Mucosa of rectum (tissue), 2 donors: ENCODE measurements around the gene SAMSN1.
A peak's percentile ranks its signal among the peaks of the same experiment; 100 is the strongest.
"Not testable (repeated sequence)": the region's sequence is repeated elsewhere in the genome, so short reads cannot be mapped to it uniquely, and the experiment has no call there.

ENCODE experiments used
- H3K27ac ChIP-seq, 2 donors: one replicate each; pipeline ENCODE4 v1.7.0; 2013; ENCODE audit warnings: inconsistent platforms in 2 of 2, low read depth in 2 of 2, low read length in 2 of 2
- H3K27me3 ChIP-seq, 2 donors: one replicate each; pipeline ENCODE4 v1.7.0; 2013; ENCODE audit warnings: low read length in 2 of 2; ENCODE audit not compliant: control insufficient read depth in 2 of 2, insufficient read depth in 2 of 2
- H3K36me3 ChIP-seq, 2 donors: one replicate each; pipeline ENCODE4 v1.7.0; 2013; ENCODE audit warnings: low read length in 2 of 2; ENCODE audit not compliant: control insufficient read depth in 2 of 2, insufficient read depth in 2 of 2
- H3K4me1 ChIP-seq, 2 donors: one replicate each; pipeline ENCODE4 v1.7.0; 2013; ENCODE audit warnings: low read length in 2 of 2, mild to moderate bottlenecking in 1 of 2; ENCODE audit not compliant: control insufficient read depth in 2 of 2, insufficient read depth in 2 of 2
- H3K4me3 ChIP-seq, 2 donors: one replicate each; pipeline ENCODE4 v1.7.0; 2013; ENCODE audit warnings: low read length in 2 of 2
- H3K9ac ChIP-seq, 2 donors: one replicate each; pipeline ENCODE4 v1.7.0; 2013; ENCODE audit warnings: low read length in 2 of 2, low read depth in 1 of 2, mild to moderate bottlenecking in 1 of 2
- H3K9me3 ChIP-seq, 2 donors: one replicate each; pipeline ENCODE4 v1.7.0; 2013; ENCODE audit warnings: low read length in 2 of 2; ENCODE audit not compliant: control insufficient read depth in 2 of 2
- donor health status: healthy.
- donor health status: Normal muscosa, but diverticular disease.

SAMSN1 gene

DNA sequence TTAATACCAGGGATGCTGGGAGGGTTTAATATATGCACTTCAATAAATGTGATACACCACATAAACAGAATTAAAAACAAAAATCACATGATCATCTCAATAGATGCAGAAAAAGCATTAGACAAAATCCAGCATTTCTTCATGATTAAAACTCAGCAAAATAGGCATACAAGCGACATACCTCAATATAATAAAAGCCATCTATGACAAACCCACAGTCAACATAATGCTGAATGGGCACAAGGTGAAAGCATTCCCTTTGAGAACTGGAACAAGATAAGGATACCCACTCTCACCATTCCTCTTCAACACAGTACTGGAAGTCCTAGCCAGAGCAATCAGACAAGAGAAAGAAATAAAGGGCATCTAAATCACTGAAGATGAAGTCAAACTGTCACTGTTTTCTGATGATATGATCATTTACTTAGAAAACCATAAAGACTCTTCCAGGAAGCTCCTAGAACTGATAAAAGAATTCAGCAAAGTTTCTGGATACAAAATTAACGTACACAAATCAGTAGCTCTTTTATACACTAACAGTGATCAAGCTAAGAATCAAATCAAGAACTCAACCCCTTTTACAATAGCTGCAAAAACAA, 39.2 kb downstream of the SAMSN1 start:
- H3K9me3 ChIP-seq, H3K27me3 ChIP-seq, H3K36me3 ChIP-seq, H3K9ac ChIP-seq, H3K27ac ChIP-seq, H3K4me3 ChIP-seq, H3K4me1 ChIP-seq: not testable (repeated sequence)

DNA sequence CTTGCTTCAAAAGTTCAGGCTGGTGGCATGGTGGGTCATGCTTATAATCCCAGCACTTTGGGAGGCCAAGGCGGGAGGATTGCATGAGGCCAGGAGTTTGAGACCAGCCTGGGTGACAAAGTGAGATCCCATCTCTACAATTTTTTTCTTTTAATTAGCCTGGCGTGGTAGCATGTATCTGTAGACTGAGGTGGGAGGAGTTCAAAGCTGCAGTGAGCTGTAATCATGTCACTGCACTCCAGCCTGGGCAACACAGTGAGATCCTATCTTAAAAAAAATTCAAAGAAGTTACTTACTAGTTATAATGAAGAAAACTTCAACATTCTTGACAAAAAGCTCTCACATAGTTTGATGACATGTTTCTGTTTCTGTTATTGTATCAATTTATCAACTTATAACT, 45.2 kb downstream of the SAMSN1 start:
- no peaks in the 10 kb centered on the region for H3K9me3 ChIP-seq
- H3K9ac ChIP-seq: no peak overlapping the region
- H3K27ac ChIP-seq: no peak overlapping the region
- H3K36me3 ChIP-seq: peaks cover 0 to 3% of the 10 kb centered on the region in 2 donors
- H3K4me1 ChIP-seq: no peaks in the 10 kb centered on the region
- H3K27me3 ChIP-seq: no peaks in the 10 kb centered on the region
- no peak overlapping the region for H3K4me3 ChIP-seq

- Histone ChIP-seq H3K27me3 (no peaks in the 10 kb centered on the region), H3K9ac (no peak overlapping the region), H3K4me3 (no peak overlapping the region), H3K4me1 (no peaks in the 10 kb centered on the region), H3K27ac (no peak overlapping the region), H3K9me3 (no peaks in the 10 kb centered on the region), H3K36me3 (peaks cover 0 to 3% of the 10 kb centered on the region in 2 donors)
These were observed 46.8 kb downstream of the SAMSN1 start for GRCh38 chr21:14499316-14499715.

DNA sequence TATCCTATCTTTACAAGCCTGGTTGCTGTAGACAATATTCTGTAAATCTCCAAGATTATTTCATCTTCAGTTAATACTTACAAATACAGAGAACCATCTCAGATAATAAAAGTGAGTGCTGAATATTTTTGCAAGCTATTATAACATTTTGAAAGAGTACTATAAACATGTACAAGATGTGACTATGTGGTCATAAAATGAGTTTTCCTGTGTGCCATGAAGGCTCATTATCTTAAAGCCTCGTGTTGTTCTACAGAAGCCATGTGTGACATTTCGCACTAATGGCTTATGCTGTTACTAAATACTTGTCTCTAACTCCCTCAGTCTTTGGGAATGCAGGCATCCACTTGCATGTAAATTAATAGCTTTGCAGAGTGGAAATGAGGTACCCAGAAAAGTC, 48.3 kb downstream of the SAMSN1 start:
- no peak overlapping the region for H3K27ac ChIP-seq
- peaks cover 0 to 3% of the 10 kb centered on the region in 2 donors for H3K36me3 ChIP-seq
- H3K9me3 ChIP-seq: no peaks in the 10 kb centered on the region
- H3K4me1 ChIP-seq: no peaks in the 10 kb centered on the region
- H3K9ac ChIP-seq: no peak overlapping the region
- no peak overlapping the region for H3K4me3 ChIP-seq
- H3K27me3 ChIP-seq: no peaks in the 10 kb centered on the region

- Histone ChIP-seq H3K36me3 (no peaks in the 10 kb centered on the region), H3K4me1 (no peaks in the 10 kb centered on the region), H3K27me3 (no peaks in the 10 kb centered on the region)
These were observed 51.0 kb downstream of the SAMSN1 start for GRCh38 chr21:14495075-14495474.

GRCh38 chr21:14494181-14494580, 51.9 kb downstream of the SAMSN1 start:
- H3K27me3 ChIP-seq, H3K4me1 ChIP-seq, H3K9ac ChIP-seq, H3K27ac ChIP-seq, H3K36me3 ChIP-seq, H3K4me3 ChIP-seq, H3K9me3 ChIP-seq: not testable (repeated sequence)

More at GRCh38 chr21:14495075-14495474, 51.0 kb downstream of the SAMSN1 start:
- no peak overlapping the region for H3K9ac ChIP-seq
- H3K4me3 ChIP-seq: no peak overlapping the region
- no peaks in the 10 kb centered on the region for H3K9me3 ChIP-seq
- no peak overlapping the region for H3K27ac ChIP-seq

DNA sequence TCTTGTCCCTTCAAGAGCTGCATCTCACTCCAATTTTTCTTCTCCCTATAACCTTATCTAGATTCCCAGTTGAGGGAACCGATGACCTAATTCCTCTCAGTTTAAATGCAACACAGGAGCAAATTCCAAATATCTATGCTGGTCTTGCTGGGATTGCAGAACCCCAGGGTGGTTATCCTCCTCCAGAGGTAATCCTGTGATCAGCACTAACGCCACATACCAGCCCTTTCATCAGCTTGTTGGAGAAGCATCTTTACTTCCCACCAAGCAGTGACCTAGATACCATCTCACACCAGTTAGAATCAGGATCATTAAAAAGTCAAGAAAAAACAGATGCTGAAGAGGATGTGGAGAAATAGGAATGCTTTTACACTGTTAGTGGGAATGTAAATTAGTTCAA, 52.4 kb downstream of the SAMSN1 start:
- H3K4me1 ChIP-seq: no peaks in the 10 kb centered on the region
- H3K4me3 ChIP-seq: no peak overlapping the region
- no peak overlapping the region for H3K27ac ChIP-seq
- H3K36me3 ChIP-seq: no peaks in the 10 kb centered on the region
- no peaks in the 10 kb centered on the region for H3K27me3 ChIP-seq
- H3K9ac ChIP-seq: no peak overlapping the region
- no peaks in the 10 kb centered on the region for H3K9me3 ChIP-seq

- Histone ChIP-seq H3K4me3 (no peak overlapping the region), H3K9me3 (no peaks in the 10 kb centered on the region), H3K4me1 (no peaks in the 10 kb centered on the region), H3K27me3 (no peaks in the 10 kb centered on the region), H3K36me3 (no peaks in the 10 kb centered on the region), H3K27ac (no peak overlapping the region), H3K9ac (no peak overlapping the region)
These were observed 53.2 kb downstream of the SAMSN1 start for GRCh38 chr21:14492931-14493330.

- H3K27ac ChIP-seq: no peak overlapping the region
- no peak overlapping the region for H3K4me3 ChIP-seq
- no peaks in the 10 kb centered on the region for H3K36me3 ChIP-seq
- no peaks in the 10 kb centered on the region for H3K27me3 ChIP-seq
- no peaks in the 10 kb centered on the region for H3K4me1 ChIP-seq
- H3K9ac ChIP-seq: no peak overlapping the region
- H3K9me3 ChIP-seq: no peaks in the 10 kb centered on the region
These were observed 54.8 kb downstream of the SAMSN1 start for GRCh38 chr21:14491269-14491681.

DNA sequence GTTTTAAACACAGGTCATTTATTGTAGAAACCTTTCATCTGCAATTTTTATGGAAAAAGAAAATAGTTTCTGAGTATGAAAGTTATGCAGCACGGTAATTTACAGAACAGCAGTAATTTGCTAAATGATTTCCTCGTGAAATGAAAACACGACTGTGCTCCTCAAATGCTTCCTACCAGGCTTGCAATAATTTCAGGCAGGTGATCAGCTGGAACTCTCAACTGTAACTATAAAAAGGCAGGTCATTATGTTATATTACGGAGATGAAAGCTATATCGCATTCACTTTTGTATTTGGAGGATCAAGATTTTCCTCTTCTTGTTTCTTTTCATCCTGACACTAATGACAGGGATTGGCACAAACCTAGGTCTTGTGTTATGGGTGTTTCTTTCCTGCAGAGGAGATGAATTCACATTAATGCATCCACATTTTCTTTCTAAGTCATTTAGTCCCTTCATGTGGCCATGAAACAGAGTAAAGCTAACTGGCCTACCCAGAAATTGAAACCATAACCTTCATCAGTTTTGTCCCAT, 57.4 kb downstream of the SAMSN1 start:
- Histone ChIP-seq H3K27me3 (no peaks in the 10 kb centered on the region), H3K9ac (no peak overlapping the region), H3K27ac (peak overlapping the region in 1 of 2 donors; percentile 18), H3K4me3 (peak overlapping the region in 1 of 2 donors; percentile 29), H3K36me3 (no peaks in the 10 kb centered on the region), H3K9me3 (no peaks in the 10 kb centered on the region), H3K4me1 (no peaks in the 10 kb centered on the region)
